ENCODE results near the gene FARS2.

DNA sequence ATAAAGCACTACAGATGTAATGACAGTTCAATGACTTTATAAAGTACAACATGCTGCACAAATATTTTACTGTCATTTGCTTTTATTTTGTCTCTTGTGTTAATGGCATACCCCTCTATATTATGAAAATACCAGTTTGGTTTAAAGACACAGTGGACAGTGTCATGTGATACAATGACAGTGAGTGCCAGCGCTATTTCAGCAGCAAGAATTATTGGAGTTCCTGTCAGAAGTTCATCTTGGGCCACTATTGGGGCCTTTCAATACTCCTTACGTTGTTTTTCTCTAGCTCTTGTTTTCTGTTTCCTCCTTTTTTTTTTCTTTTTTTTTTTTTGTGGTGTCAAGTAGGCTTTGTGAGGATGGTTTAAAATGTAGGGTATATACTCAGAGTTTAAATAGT lies 232.5 kb downstream of the FARS2 start:
- TF ChIP-seq, protein P1, sequence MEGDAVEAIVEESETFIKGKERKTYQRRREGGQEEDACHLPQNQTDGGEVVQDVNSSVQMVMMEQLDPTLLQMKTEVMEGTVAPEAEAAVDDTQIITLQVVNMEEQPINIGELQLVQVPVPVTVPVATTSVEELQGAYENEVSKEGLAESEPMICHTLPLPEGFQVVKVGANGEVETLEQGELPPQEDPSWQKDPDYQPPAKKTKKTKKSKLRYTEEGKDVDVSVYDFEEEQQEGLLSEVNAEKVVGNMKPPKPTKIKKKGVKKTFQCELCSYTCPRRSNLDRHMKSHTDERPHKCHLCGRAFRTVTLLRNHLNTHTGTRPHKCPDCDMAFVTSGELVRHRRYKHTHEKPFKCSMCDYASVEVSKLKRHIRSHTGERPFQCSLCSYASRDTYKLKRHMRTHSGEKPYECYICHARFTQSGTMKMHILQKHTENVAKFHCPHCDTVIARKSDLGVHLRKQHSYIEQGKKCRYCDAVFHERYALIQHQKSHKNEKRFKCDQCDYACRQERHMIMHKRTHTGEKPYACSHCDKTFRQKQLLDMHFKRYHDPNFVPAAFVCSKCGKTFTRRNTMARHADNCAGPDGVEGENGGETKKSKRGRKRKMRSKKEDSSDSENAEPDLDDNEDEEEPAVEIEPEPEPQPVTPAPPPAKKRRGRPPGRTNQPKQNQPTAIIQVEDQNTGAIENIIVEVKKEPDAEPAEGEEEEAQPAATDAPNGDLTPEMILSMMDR (conservative IDR thresholded peaks at IDR 0.05), result no peak
- TF ChIP-seq ZFX (IDR thresholded peaks at IDR 0.05), result no peak
